Activated CD4-positive, alpha-beta T cell treated with anti-CD3 and anti-CD28 coated beads for 36 hours (primary cell): ENCODE results near the gene RGS3. TPM values are rescaled to one million over a fixed set of nuclear protein-coding genes. Genes with fewer than 3 reads are reported as not detected.

Experiments used
- ATAC-seq: fragments of 200-7000 bp; cut with Tn5 transposase; one replicate; pipeline ENCODE4 v1.10.0; 2021; ENCODE audit warnings: mild to moderate bottlenecking, moderate library complexity
- CTCF ChIA-PET: fragments of 350-600 bp; sonication (Branson Sonifier 250); formaldehyde crosslinking; loops from one replicate; lab custom pipeline; 2021; ENCODE audit warnings: antibody characterized with exemption; lab: Charles Lee
- POLR2A ChIA-PET: fragments of 350-600 bp; sonication (Branson Sonifier 250); formaldehyde crosslinking; loops from one replicate; lab custom pipeline; 2021; ENCODE audit warnings: antibody characterized with exemption, inconsistent platforms; lab: Charles Lee
- DNase-seq: peaks from one replicate; pipeline ENCODE4 v3.0.0-alpha.2; 2020
- H3K27ac Mint-ChIP-seq: one replicate; pipeline ENCODE4 v1.8.0; 2021; ENCODE audit warnings: mixed read lengths
- H3K27me3 Mint-ChIP-seq: one replicate; pipeline ENCODE4 v1.8.0; 2021; ENCODE audit warnings: mixed read lengths
- H3K36me3 Mint-ChIP-seq: one replicate; pipeline ENCODE4 v1.8.0; 2021; ENCODE audit warnings: low read depth, mixed read lengths
- H3K4me1 Mint-ChIP-seq: one replicate; pipeline ENCODE4 v1.8.0; 2021; ENCODE audit warnings: mixed read lengths
- H3K4me3 Mint-ChIP-seq: one replicate; pipeline ENCODE4 v1.8.0; 2021; ENCODE audit warnings: mild to moderate bottlenecking, moderate library complexity, mixed read lengths
- H3K9me3 Mint-ChIP-seq: one replicate; pipeline ENCODE4 v1.8.0; 2021; ENCODE audit warnings: low read depth, mixed read lengths
- intact Hi-C, 2 experiments: fragments of 100-400 bp; cut with DNase I in 1 of 2; cut with micrococcal nuclease in 1 of 2; formaldehyde crosslinking; loops; one replicate each; pipeline versions ENCODE4 v1.14.2 to v1.15.1; 2022 to 2024; cut with DNase I, micrococcal nuclease
- total RNA-seq, 2 experiments: library from RNA; stranded (reverse); gene quantifications; one replicate each; pipeline ENCODE4 v1.2.3, GENCODE V29; 2021

The RGS3 gene
- total RNA-seq, 2 experiments from 2014 or later = 55.9 to 62.2 TPM

DNA sequence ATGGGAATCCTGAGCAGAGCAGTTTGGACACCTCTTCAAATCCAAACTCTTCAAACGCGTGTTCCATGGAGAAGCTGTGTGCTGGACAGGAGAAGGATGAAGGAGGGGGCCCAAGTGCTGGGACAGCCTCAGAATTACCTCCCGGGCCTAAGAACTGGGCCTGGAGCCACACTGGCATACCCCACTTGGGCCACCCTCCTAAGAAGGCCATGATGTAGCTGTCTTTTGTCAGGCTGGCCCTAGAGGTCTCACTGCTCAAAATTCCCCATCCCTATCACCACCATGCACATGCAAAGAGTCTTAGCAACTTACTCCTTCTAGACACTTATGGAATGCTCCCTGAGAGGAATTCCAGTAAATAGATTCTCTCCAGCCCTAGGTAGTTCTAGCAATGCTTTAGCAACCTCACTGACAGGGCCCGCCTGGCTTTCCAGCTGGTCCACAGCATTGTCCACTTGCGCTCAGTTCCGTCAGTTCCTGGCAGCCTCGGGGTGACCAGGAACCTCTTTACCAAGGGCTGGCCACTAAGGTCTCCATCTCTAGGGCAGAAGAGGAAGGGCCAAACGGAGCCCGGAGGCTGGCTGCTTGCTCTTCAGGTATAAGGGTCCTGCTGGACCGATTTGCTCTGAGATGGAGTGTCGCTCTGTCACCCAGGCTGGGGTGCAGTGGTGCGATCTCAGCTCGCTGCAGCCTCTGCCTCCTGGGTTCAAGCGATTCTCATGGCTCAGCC lies 75.3 kb downstream of the RGS3 start:
- ATAC-seq (no peak), DNase-seq (no peak)
- Mint-ChIP-seq H3K27ac (no peak overlapping the region), H3K4me1 (no peaks in the 10 kb centered on the region), H3K27me3 (no peaks in the 10 kb centered on the region), H3K9me3 (no peaks in the 10 kb centered on the region), H3K4me3 (no peak overlapping the region), H3K36me3 (peaks cover 16% of the 10 kb centered on the region)
- CTCF ChIA-PET = interaction anchor here (1.5 kb wide), 1 partner anchor 87 kb away, joined by 3 read pairs; no protein-coding TSS in a partner anchor
- POLR2A ChIA-PET = no interaction called here
- intact Hi-C loops = no loop called here

DNA sequence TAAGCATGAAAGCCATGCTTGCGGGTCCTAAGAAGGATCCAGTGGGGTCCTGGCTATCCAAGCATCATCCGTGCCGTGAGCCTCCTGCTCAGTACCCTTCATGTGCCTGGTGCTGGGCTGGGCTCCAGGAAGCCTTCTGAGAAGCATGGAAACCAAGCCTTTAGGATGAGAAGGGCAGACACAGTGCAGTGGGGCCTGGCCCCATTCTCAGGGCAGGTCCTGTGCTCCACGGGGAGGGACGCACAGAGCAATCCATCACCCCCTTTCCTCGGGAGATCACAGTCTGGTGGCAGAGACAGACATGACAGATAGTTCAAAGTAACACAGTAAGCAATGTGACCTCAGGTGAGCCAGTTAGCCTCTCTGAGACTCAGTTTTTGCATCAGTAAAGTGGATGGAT lies 76.9 kb downstream of the RGS3 start:
- ChIA-PET POLR2A (no interaction called here), CTCF (interaction anchor here (1.0 kb wide), 1 partner anchor 19 kb away, joined by 3 read pairs; no protein-coding TSS in a partner anchor)
- H3K4me1 Mint-ChIP-seq = no peaks in the 10 kb centered on the region
- no peaks in the 10 kb centered on the region for H3K9me3 Mint-ChIP-seq
- intact Hi-C loops = no loop called here
- no peak overlapping the region for H3K4me3 Mint-ChIP-seq
- ATAC-seq (no peak), DNase-seq (no peak)
- no peak overlapping the region for H3K27ac Mint-ChIP-seq
- peaks cover 16% of the 10 kb centered on the region for H3K36me3 Mint-ChIP-seq
- H3K27me3 Mint-ChIP-seq = no peaks in the 10 kb centered on the region

DNA sequence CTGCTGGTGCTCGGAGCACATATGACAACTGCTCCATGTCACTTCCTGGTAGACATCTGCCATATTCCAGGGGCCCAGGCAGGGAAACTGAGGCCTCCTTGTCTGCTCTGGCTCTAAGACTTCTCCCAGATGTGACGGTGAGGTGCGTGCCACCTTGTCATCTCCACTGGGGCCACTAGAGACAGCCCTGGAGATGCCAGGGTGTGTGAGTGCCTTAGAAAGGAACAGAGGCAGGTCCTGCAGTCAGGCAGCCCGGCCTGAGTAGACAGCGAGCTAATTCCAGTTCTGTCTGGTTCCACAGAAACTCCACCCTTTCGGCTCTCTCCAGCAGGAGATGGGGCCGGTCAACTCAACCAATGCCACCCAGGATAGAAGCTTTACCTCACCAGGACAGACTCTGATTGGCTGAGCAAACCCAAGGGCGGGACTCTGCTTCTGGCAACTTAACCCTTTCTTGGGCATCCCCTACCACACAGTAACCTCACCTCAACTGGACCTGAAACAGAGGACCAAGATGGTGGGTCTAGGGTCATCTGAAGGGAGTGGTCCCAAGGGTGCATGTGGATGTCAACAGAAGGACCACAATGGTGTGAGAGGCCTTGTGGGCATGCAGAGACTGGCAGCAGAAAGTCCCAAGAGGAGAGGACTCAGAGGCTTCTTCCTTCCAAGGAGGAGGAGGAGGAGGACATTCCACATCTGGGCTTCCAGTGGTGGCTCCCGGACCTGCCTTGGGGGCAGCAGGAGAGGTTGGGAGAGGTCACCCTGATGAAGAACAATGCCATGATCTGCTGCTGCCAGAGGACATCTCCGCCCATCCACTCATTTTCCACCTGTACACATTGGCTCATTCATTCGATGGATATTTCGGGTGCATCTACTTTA lies 77.7 kb downstream of the RGS3 start:
- Mint-ChIP-seq H3K4me1 (peaks cover 3% of the 10 kb centered on the region), H3K36me3 (peaks cover 14% of the 10 kb centered on the region), H3K9me3 (no peaks in the 10 kb centered on the region), H3K27ac (no peak overlapping the region), H3K4me3 (no peak overlapping the region), H3K27me3 (no peaks in the 10 kb centered on the region)
- ATAC-seq (peak; percentile 23), DNase-seq (no peak)
- ChIA-PET POLR2A (no interaction called here), CTCF (interaction anchor here (0.6 to 1.0 kb wide), 3 partner anchors 20 to 197 kb away, joined by 3 read pairs; no protein-coding TSS in a partner anchor)
- intact Hi-C loops = no loop called here

DNA sequence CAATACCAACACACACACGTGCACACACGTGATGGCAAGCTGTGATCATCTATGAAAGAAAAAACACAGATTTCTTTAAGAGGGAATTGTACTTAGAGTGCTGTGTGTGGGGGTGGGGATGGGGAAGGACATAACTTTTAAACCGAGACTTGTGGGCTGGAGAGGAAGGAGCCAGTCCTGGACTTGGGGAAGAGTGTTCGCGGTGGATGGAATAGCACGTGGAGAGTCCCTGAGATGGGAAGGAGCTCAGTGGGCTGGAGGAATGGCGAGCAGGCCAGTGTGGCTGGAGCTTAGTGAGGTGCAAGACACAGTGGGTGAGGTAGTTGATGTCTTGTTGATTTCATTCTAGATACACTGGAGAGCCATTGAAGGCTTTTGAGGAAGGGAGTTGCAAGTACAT lies 78.5 kb downstream of the RGS3 start:
- ChIA-PET POLR2A (no interaction called here), CTCF (interaction anchor here (0.6 kb wide), 2 partner anchors 74 to 198 kb away, joined by 3 read pairs; no protein-coding TSS in a partner anchor)
- intact Hi-C loops = no loop called here
- Mint-ChIP-seq H3K27me3 (no peaks in the 10 kb centered on the region), H3K9me3 (no peaks in the 10 kb centered on the region), H3K4me1 (peaks cover 6% of the 10 kb centered on the region), H3K27ac (no peak overlapping the region), H3K4me3 (no peak overlapping the region), H3K36me3 (peaks cover 14% of the 10 kb centered on the region)
- DNase-seq (no peak), ATAC-seq (no peak)

DNA sequence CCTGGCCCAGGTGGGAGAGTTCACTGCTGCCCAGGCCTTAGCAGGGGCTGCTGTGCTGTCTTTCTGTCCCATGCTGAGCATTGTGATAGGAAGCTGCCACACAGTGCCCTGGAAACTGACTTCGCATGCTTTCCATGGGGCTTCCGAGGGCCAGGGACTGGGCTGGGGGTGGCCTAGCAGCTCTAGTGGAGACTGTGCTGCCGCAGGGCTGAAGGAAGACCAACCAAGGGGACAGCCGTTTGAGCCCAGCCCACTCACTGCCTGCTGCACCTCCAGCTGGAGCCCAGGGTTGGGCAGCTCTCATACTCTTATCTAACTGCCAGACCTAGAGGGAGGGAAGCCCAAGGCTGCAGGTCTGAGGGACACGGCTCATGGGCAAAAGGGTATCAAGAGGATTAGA lies 79.2 kb downstream of the RGS3 start:
- no peak overlapping the region for H3K4me3 Mint-ChIP-seq
- no peak overlapping the region for H3K27ac Mint-ChIP-seq
- H3K4me1 Mint-ChIP-seq = peaks cover 13% of the 10 kb centered on the region
- intact Hi-C loops = no loop called here
- ATAC-seq (no peak), DNase-seq (no peak)
- ChIA-PET POLR2A (no interaction called here), CTCF (no interaction called here)
- no peaks in the 10 kb centered on the region for H3K27me3 Mint-ChIP-seq
- peaks cover 14% of the 10 kb centered on the region for H3K36me3 Mint-ChIP-seq
- H3K9me3 Mint-ChIP-seq = no peaks in the 10 kb centered on the region

DNA sequence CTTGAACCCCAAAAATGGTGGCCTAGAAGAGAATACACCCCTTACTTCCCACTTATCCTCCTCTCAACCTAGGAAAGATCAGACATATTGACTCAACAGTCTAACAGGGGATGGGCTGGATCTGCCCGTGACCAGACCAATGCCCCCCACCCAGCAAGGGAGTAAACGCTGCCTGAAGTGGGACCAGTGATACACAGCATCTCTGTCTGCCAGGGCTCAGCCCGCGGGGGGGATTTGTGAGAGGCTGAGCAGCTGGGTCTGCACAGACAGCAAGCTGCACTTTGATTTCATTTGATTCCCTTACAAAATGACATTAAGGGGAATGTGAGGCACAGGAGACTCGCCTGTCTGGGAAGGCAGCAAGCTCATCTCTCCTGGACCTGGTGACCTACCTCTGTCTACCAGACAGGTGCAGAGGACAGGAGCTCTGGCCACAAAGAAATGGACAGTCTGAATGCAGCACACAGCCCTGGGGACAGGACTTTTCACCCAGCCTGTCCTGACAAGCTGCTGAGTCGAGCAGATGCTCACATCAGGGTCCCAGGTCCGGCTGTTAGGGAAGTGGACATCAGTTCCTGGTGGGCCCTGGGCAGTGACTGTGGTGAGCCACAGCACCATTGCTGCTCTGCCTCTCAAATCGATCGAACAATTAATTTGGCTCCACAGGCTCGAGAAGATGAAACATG lies 79.9 kb downstream of the RGS3 start:
- POLR2A ChIA-PET = no interaction called here
- Mint-ChIP-seq H3K4me3 (no peak overlapping the region), H3K27ac (no peak overlapping the region), H3K27me3 (no peaks in the 10 kb centered on the region), H3K36me3 (peaks cover 14% of the 10 kb centered on the region), H3K4me1 (peaks cover 20% of the 10 kb centered on the region), H3K9me3 (no peaks in the 10 kb centered on the region)
- CTCF ChIA-PET = interaction anchor here (0.7 kb wide), 1 partner anchor 161 kb away, joined by 4 read pairs; no protein-coding TSS in a partner anchor
- no peak for ATAC-seq
- intact Hi-C loops = no loop called here
- no peak for DNase-seq

DNA sequence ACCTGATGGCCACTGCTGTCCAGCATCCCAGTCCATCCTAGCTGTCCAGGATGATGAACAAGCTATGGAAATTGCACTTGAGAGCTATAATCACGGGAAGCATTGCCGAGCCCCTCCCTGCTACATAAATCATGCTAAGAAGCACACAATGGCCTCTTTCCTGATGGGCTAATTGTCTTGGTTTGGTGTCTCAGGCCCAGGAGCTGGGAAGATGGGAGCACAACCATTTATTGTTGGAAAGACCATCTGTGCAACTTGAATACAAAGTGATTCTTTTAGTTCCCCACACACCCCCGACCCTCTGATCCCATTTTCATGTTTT lies 80.4 kb downstream of the RGS3 start:
- intact Hi-C loops = no loop called here
- ChIA-PET POLR2A (no interaction called here), CTCF (interaction anchor here (0.7 kb wide), 1 partner anchor 160 kb away, joined by 4 read pairs; no protein-coding TSS in a partner anchor)
- Mint-ChIP-seq H3K36me3 (peaks cover 11% of the 10 kb centered on the region), H3K9me3 (no peaks in the 10 kb centered on the region), H3K27me3 (no peaks in the 10 kb centered on the region), H3K4me3 (no peak overlapping the region), H3K27ac (no peak overlapping the region), H3K4me1 (peaks cover 22% of the 10 kb centered on the region)
- no peak for ATAC-seq
- DNase-seq = no peak

DNA sequence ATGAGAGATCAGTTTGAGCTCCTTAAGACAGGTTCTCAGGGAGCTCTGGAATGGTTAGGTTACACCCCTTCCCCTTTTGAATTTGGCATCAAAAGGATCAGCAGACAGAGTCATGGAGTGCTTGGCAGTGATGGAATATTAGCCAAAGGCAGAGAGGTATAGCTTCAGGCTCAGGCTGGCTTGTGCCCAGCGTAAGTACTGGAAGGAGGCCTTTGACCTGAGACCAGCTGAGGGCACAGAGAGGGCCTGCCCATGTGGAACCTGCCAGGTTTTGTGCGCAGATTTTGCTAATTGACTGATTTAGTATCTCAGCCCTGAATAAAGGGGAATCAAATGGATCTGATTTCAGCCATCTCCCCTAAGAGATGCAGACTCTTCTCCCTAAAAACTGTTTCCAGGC lies 81.5 kb downstream of the RGS3 start:
- ATAC-seq = no peak
- POLR2A ChIA-PET = no interaction called here
- H3K36me3 Mint-ChIP-seq = peaks cover 10% of the 10 kb centered on the region
- CTCF ChIA-PET = interaction anchor here (0.5 to 1.1 kb wide), 2 partner anchors 8 to 15 kb away, joined by 3 read pairs; no protein-coding TSS in a partner anchor
- peaks cover 25% of the 10 kb centered on the region for H3K4me1 Mint-ChIP-seq
- intact Hi-C loops = no loop called here
- H3K9me3 Mint-ChIP-seq = no peaks in the 10 kb centered on the region
- H3K27ac Mint-ChIP-seq = no peak overlapping the region
- no peaks in the 10 kb centered on the region for H3K27me3 Mint-ChIP-seq
- DNase-seq = no peak
- no peak overlapping the region for H3K4me3 Mint-ChIP-seq

DNA sequence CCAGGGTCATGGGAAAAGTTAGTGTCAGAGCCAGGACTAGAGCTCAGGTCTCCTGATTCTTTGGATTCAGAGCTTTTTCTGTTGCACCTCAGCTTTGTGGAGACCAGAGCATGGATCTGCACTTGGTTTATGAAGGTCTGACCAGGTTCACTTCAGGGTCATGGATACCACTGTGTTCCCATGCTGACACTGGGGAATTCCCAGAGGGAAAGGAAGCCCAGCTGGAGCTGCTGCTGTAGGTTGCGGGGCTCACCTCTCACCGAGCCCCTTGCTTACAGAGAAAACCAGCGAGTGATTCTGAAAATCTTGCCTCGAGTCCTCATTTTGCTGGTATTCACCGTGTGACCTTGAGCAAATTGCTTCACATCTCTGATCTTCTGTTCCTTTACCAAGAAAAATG lies 83.0 kb downstream of the RGS3 start:
- intact Hi-C loops = no loop called here
- no peak overlapping the region for H3K4me3 Mint-ChIP-seq

DNA sequence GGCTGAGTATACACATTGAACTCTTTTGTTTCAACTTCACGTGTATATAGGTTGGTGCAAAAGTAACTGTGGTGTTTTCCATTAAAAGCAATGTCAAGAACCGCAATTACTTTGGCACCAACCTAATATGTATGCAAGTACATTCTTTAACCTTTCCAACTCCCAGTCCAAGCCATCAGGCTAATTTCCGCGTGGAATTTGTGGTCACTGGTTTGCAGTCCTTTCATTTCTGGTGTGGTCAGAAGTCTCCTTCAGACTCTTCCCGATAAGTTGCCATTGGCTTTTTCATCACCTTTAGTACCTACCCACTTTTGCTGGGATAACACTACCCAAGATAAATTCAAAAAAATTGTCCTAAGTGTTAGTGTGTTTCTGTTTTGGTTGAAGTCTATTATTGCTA lies 84.0 kb downstream of the RGS3 start:
- CTCF ChIA-PET = interaction anchor here (0.8 to 1.2 kb wide), 2 partner anchors 9 to 44 kb away, joined by 3 read pairs; no protein-coding TSS in a partner anchor
- Mint-ChIP-seq H3K9me3 (no peaks in the 10 kb centered on the region), H3K27ac (peak overlapping the region; percentile 88), H3K36me3 (no peaks in the 10 kb centered on the region), H3K4me1 (peaks cover 25% of the 10 kb centered on the region), H3K4me3 (no peak overlapping the region), H3K27me3 (no peaks in the 10 kb centered on the region)
- POLR2A ChIA-PET = no interaction called here
- ATAC-seq (no peak), DNase-seq (no peak)
- intact Hi-C loops = no loop called here

More for the DNA sequence above, 83.0 kb downstream of the RGS3 start:
- H3K27me3 Mint-ChIP-seq = no peaks in the 10 kb centered on the region
- POLR2A ChIA-PET = no interaction called here
- CTCF ChIA-PET = interaction anchor here (0.6 to 1.1 kb wide), 2 partner anchors 11 to 100 kb away, joined by 3 to 6 read pairs; no protein-coding TSS in a partner anchor
- peaks cover 7% of the 10 kb centered on the region for H3K36me3 Mint-ChIP-seq
- peaks cover 25% of the 10 kb centered on the region for H3K4me1 Mint-ChIP-seq
- DNase-seq (no peak), ATAC-seq (no peak)
- no peaks in the 10 kb centered on the region for H3K9me3 Mint-ChIP-seq
- peak overlapping the region; percentile 11 for H3K27ac Mint-ChIP-seq
